Cardiac muscle cell (in vitro differentiated cells and primary cell): ENCODE data around the gene ANKMY1. TPM values are rescaled to one million over a fixed set of nuclear protein-coding genes. Genes with fewer than 3 reads are reported as not detected.

Experiments
- DNase-seq, 2 donors: peaks; one replicate each; pipeline versions ENCODE4 v3.0.0 to v3.0.0-alpha.2; 2010 to 2017; ENCODE audit warnings: low read depth in 1 of 2, low spot score in 1 of 2
- H3K27ac ChIP-seq: fragments of 200-600 bp; sonication (generic); 2 replicates; pipeline ENCODE4 v1.5.1; 2016
- H3K27me3 ChIP-seq: fragments of 200-600 bp; sonication (generic); 2 replicates; pipeline ENCODE4 v1.6.0; 2016; ENCODE audit warnings: control low read depth
- H3K36me3 ChIP-seq: fragments of 200-600 bp; sonication (generic); 2 replicates; pipeline ENCODE4 v1.5.1; 2016; ENCODE audit warnings: control low read depth
- H3K4me1 ChIP-seq: fragments of 200-600 bp; sonication (generic); 2 replicates; pipeline ENCODE4 v1.8.1; 2017; ENCODE audit warnings: low read depth, mild to moderate bottlenecking, mixed run types
- H3K4me3 ChIP-seq: fragments of 200-600 bp; sonication (generic); 2 replicates; pipeline ENCODE4 v1.5.1; 2016; ENCODE audit warnings: mild to moderate bottlenecking
- H3K9me3 ChIP-seq: fragments of 200-600 bp; sonication (generic); 2 replicates; pipeline ENCODE4 v1.5.1; 2017; ENCODE audit warnings: low read depth, mild to moderate bottlenecking, control low read depth
- polyA plus RNA-seq: library from polyadenylated mRNA; unstranded; fragments of >200 nt; fragmentation: Nextera tagmentation; extraction: Ambion mirVana; gene quantifications from 2 replicates; pipeline ENCODE4 v1.2.1, GENCODE V29; 2016
- total RNA-seq: library from RNA; depleted of rRNA; stranded (reverse); fragments of >200 nt; gene quantifications from 2 replicates; pipeline ENCODE4 v1.2.3, GENCODE V29; 2016
- TF ChIP-seq, protein P1 (sequence below): IDR thresholded peaks from 2 replicates; pipeline ENCODE4 v1.5.1; 2012; ENCODE audit warnings: low read depth, mild to moderate bottlenecking, low read length

ANKMY1 gene
- total and polyA plus RNA-seq, 2 experiments from 2014 or later = 7.6 to 10.8 TPM

DNA sequence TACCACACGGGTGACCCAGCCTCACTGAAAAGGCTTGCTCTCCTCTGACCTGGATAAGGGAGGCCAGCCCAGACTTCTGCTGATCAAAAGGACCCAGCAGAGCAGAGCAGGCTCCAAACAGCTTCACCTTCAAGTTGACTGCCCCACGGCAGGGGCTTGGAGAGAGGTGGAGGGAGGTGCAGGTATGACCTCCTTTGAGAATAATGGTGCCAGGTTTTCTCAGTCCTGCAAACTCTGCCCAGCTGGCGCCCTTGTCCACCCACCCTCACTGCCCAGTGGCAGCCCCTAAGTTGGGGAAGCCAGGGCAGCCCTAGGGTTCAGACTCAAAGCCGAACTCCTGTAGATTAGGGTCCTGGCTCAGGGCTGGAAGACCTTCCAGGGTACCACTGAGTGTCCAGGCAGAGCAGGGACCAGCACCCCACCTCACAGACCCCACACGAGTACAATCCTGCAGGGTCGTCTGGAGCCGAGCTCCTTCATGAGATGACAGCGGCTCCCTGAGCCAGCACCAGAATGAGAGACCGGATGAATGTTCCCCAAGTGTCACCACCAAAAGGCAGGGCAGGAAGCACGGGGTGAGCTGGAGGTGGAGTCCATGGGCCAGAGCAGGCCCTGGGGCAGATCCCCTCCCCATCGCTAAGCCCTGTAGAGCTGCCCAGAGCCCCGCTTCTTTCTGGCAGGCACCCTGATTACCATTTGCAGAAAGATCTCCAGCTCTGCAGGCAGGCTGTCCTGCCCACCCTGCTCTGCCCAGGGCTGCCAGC is 125.9 kb downstream of the ANKMY1 start:
- H3K4me3 ChIP-seq = no peak overlapping the region
- no peak for DNase-seq
- no peak overlapping the region for H3K27ac ChIP-seq
- H3K36me3 ChIP-seq = no peaks in the 10 kb centered on the region
- H3K27me3 ChIP-seq = peaks cover 12% of the 10 kb centered on the region
- H3K4me1 ChIP-seq = no peaks in the 10 kb centered on the region
- no peaks in the 10 kb centered on the region for H3K9me3 ChIP-seq
- TF ChIP-seq, protein P1, sequence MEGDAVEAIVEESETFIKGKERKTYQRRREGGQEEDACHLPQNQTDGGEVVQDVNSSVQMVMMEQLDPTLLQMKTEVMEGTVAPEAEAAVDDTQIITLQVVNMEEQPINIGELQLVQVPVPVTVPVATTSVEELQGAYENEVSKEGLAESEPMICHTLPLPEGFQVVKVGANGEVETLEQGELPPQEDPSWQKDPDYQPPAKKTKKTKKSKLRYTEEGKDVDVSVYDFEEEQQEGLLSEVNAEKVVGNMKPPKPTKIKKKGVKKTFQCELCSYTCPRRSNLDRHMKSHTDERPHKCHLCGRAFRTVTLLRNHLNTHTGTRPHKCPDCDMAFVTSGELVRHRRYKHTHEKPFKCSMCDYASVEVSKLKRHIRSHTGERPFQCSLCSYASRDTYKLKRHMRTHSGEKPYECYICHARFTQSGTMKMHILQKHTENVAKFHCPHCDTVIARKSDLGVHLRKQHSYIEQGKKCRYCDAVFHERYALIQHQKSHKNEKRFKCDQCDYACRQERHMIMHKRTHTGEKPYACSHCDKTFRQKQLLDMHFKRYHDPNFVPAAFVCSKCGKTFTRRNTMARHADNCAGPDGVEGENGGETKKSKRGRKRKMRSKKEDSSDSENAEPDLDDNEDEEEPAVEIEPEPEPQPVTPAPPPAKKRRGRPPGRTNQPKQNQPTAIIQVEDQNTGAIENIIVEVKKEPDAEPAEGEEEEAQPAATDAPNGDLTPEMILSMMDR = no peak

DNA sequence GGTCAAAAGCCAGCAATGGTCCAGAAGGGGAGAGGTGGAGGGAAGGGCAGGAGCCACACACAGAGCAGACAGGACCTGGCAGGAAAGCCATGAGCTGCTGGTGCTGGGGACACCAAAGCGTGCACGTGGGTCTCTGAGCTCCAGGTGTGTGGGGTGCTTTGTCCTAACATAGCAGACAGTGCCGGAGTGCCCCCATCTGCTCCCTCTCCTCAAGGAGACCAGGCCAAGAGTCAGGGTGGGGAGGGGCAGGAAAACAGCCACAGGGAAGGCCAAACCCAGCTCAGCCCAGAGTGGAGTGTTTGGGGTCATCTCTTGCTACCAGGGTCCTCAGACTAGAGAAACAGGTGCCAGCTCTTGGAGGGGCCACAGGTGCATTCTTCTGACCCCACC is 126.5 kb downstream of the ANKMY1 start:
- no peak overlapping the region for H3K27ac ChIP-seq
- no peak for DNase-seq
- no peaks in the 10 kb centered on the region for H3K4me1 ChIP-seq
- no peak overlapping the region for H3K4me3 ChIP-seq
- TF ChIP-seq, protein P1 = no peak
- H3K36me3 ChIP-seq = no peaks in the 10 kb centered on the region
- no peaks in the 10 kb centered on the region for H3K9me3 ChIP-seq
- H3K27me3 ChIP-seq = peaks cover 8% of the 10 kb centered on the region

DNA sequence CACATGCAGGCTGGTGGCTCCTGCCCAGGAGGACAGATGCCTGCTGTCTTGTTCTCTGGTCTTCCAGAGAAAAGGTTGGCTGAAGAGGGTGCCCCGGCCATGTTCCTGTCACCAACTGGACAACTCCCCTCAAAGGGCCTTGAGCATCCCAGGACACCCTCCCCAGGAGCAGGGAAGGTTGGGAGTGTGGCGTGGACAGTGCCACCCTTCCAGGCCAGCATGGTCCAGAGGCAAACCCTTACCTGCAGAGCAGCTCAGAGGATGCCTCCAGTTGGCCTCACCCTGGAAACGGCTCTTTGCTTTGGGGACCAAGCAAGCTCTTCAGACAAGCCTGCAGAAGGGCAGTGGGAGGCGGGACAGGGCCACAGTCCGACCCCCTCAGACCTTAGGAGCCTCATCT is 127.2 kb downstream of the ANKMY1 start:
- no peaks in the 10 kb centered on the region for H3K4me1 ChIP-seq
- no peak for DNase-seq
- no peaks in the 10 kb centered on the region for H3K9me3 ChIP-seq
- H3K27me3 ChIP-seq = peaks cover 8% of the 10 kb centered on the region
- H3K36me3 ChIP-seq = no peaks in the 10 kb centered on the region
- TF ChIP-seq, protein P1 = no peak
- no peak overlapping the region for H3K4me3 ChIP-seq
- H3K27ac ChIP-seq = no peak overlapping the region

DNA sequence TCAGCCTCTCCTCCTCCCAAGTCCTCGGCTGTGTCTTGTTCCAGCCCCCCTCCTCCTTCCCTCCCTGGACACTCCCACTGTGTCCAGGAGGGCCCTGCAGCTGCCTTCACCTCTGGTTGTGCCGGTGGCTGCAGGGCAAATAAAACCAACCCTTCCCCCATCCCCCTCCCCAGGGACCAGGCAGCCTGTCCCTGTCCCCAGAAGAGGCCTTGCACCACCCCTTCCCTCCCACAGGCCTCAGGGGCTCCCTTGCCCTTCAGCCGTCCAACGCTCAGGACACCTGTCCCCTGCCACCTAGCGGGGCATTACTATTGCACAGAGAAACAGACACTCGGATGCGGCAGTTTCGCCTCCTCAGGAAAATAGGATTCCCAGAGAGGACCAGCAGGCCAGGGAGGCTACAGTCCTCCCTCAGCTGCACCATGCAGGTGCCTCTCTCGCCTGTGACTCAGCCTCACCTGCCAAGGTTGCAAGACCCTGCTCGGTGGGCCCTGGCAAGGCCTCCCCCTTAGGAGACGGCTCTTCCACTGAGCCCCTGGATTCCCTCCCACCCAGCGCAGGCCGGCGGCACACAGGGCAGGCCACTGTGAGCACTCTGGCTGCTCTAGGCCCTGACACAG is 127.8 kb downstream of the ANKMY1 start:
- H3K27me3 ChIP-seq = peaks cover 8% of the 10 kb centered on the region
- no peaks in the 10 kb centered on the region for H3K4me1 ChIP-seq
- no peaks in the 10 kb centered on the region for H3K36me3 ChIP-seq
- DNase-seq = no peak
- no peak overlapping the region for H3K4me3 ChIP-seq
- H3K9me3 ChIP-seq = no peaks in the 10 kb centered on the region
- H3K27ac ChIP-seq = no peak overlapping the region
- TF ChIP-seq, protein P1 = no peak

Other genes starting within 250 kb of the ANKMY1 start
- 75.1 and 80.9 TPM in 2 replicates for gene GPC1, start 122.3 kb downstream of the ANKMY1 start, total RNA-seq
- gene GPC1, start 122.3 kb downstream of the ANKMY1 start, polyA plus RNA-seq = 57.8 and 60.4 TPM in 2 replicates
- gene DUSP28, start 2.4 kb upstream of the ANKMY1 start, total RNA-seq = 10.2 and 29.2 TPM in 2 replicates
- 22.1 and 24.9 TPM in 2 replicates for gene DUSP28, start 2.4 kb upstream of the ANKMY1 start, polyA plus RNA-seq
- 43.5 and 49.0 TPM in 2 replicates for gene RNPEPL1, start 10.5 kb upstream of the ANKMY1 start, total RNA-seq
- gene RNPEPL1, start 10.5 kb upstream of the ANKMY1 start, polyA plus RNA-seq = 59.7 and 61.2 TPM in 2 replicates
- gene CAPN10, start 28.7 kb upstream of the ANKMY1 start, total RNA-seq = 60.8 and 61.6 TPM in 2 replicates
- gene CAPN10, start 28.7 kb upstream of the ANKMY1 start, polyA plus RNA-seq = 57.9 and 62.8 TPM in 2 replicates
- 0.70 and 5.1 TPM in 2 replicates for gene GPR35, start 67.5 kb upstream of the ANKMY1 start, total RNA-seq
- gene GPR35, start 67.5 kb upstream of the ANKMY1 start, polyA plus RNA-seq = 0.40 and 1.9 TPM in 2 replicates
- not detected in 2 replicates for gene AQP12B, start 124.9 kb upstream of the ANKMY1 start, total RNA-seq
- 0.50 TPM in 1 of 2 replicates, not detected in the other for gene AQP12B, start 124.9 kb upstream of the ANKMY1 start, polyA plus RNA-seq
- not detected in 2 replicates for gene AQP12A, start 133.9 kb upstream of the ANKMY1 start, total RNA-seq
- gene AQP12A, start 133.9 kb upstream of the ANKMY1 start, polyA plus RNA-seq = 0.50 TPM in 1 of 2 replicates, not detected in the other